ENCODE data around the gene HCN4.

HCN4 gene

GRCh38 chr15:73330206-73331051 is 38.3 kb downstream of the HCN4 start:
- TF ChIP-seq CTCF (IDR thresholded peaks at IDR 0.05; ENCODE audit: low read depth, low read length), result no peak
- no peak for DNase-seq (ENCODE audit: extremely low read depth, low read depth)

- no peak for DNase-seq (ENCODE audit: extremely low read depth, low read depth)
- TF ChIP-seq CTCF (IDR thresholded peaks at IDR 0.05; ENCODE audit: low read depth, low read length), result no peak
Measured at GRCh38 chr15:73329501-73330200, 39.1 kb downstream of the HCN4 start.

- DNase-seq (ENCODE audit: extremely low read depth, low read depth), result no peak
- no peak for TF ChIP-seq CTCF (IDR thresholded peaks at IDR 0.05; ENCODE audit: low read depth, low read length)
Measured at GRCh38 chr15:73328981-73329380, 39.8 kb downstream of the HCN4 start.

- TF ChIP-seq CTCF (IDR thresholded peaks at IDR 0.05; ENCODE audit: low read depth, low read length), result no peak
- no peak for DNase-seq (ENCODE audit: extremely low read depth, low read depth)
Measured at GRCh38 chr15:73328149-73328820, 40.5 kb downstream of the HCN4 start.

GRCh38 chr15:73326157-73326556 is 42.6 kb downstream of the HCN4 start:
- TF ChIP-seq CTCF (IDR thresholded peaks at IDR 0.05; ENCODE audit: low read depth, low read length), result no peak
- DNase-seq (ENCODE audit: extremely low read depth, low read depth), result no peak

GRCh38 chr15:73325191-73325861 is 43.4 kb downstream of the HCN4 start:
- TF ChIP-seq CTCF (IDR thresholded peaks at IDR 0.05; ENCODE audit: low read depth, low read length), result no peak; the same call in none of the 2 replicates
- DNase-seq (ENCODE audit: extremely low read depth, low read depth), result no peak

Measured in AG09319 (cell line).